NCI-H1417 (cell line): ENCODE measurements around the gene IDH1.
"Not testable (repeated sequence)": the region's sequence is repeated elsewhere in the genome, so short reads cannot be mapped to it uniquely, and the experiment has no call there.

Experiments used
- DNase-seq, 3 experiments: peaks; one replicate each; lab custom pipeline; 2025; lab: John Stamatoyannopoulos, UW

Gene IDH1

DNA sequence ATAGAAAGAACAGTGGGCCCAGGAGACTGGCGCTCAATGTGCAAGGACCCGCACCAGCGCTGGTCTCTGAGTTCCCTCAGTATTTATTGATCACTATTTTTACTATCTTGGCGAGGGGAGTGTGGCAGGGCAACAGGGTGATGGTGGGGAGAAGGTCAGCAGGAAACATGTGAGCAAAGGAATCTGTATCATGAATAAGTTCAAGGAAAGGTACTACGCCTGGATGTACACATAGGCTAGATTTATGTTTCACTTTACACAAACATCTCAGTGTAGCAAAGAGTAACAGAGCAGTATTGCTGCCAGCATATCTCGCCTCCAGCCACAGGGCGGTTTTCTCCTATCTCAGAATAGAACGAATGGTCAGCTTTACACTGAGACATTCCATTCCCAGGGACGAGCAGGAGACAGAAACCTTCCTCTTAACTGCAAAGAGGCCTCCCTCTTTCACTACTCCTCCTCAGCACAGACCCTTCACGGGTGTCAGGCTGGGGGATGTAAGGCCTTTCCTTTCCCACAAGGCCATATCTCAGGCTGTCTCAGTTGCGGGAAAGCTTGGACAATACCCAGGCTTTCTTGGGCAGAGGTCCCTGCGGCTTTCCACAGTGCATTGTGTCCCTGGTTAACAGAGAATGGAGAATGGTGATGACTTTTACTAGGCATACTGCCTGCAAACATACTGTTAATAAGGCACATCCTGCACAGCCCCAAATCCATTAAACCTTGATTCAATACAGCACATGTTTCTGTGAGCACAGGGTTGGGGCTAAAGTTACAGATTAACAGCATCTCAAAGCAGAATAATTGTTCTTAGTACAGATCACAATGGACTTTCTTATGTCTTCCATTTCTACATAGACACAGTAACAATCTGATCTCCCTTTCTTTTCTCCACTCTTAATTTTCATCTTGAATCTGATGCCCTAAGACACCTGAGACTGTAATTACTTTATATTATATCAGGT is 2.3 kb upstream of the IDH1 start:
- DNase-seq = not testable (repeated sequence)

DNA sequence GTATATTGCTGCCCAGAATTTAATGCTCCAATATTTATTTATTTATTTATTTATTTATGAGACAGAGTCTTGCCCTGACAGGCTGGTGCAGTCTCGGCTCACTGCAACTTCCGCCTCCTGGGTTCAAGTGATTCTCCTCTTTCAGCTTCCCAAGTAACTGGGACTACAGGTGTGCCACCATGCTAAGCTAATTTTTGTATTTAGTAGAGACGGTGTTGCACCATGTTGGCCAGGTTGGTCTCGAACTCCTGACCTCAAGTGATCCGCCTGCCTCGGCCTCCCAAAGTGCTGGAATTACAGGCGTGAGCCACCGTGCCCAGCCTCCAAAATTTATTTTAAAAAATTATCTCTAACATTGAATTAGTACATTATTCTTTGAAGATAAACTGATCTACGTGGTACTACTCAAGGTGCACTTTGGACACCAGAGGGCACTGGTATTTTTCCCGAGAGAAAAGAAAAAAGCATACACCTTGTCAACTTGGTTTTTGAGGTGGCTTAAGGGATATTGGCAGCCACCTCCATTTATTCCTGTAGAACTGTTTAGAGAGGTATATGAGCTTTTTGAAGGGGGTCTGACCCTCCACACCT is 1.4 kb upstream of the IDH1 start:
- DNase-seq = peak in 1 of 3 experiments; percentile 11

DNA sequence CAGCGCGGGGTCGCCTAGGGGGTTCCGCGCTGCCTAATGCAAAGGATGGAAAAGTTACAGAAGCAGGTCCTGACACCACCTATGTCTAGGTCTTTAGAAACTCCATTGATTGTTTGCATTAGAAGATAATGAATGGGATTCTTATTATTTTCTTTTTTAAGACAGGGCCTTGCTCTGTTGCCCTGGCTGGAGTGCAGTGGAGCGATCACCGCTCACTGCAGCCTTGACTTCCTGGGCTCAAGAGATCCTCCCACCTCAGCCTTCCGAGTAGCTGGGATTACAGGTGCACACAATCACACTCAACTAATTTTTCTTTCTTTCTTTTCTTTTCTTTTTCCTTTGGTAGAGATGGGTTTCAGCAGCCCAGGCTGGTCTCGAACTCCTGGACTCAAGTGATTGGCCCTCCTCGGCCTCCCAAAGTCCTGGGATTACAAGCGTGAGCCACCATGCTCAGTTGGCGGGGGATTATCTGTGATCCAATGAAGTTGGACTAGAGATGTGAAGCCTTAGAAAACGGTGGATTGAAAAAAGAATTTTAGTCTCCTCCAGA is 761 bp upstream of the IDH1 start:
- DNase-seq = no peak

DNA sequence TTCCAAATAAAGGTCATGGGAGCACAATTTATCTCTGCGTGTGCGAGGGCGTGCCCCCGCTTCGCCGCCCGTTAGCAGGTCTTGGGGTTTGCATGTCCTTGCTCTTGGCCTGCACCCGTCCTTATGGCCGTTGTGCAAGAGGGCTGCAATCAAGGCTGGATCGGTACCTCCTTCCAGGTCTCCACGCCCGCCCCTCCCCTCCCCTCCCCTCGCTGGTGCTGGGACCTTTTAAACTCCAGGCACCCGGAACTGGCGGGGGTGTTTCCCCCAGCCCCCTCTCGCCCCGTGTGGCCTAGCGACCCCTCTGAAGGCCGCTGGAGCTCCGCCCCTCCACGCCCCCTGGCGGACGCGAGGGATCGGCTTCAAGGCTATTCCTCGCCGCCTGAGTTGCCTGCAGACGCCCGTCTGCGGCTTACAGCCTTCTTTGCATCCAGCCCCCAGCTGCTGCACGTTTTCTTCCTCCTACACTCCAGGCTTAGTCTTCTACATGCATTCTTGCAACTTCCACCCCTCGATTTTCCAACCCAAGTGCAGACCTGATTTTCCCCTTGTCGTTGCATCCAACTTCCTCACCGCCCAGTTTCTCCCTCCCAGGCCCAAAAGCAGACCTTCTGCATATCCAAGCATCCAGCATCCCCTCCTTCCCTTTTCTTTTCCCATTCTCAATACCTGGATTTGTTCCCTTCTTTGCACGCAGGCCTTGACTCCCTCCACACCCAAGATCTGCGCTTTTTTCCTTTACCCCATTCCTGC is 577 bp downstream of the IDH1 start:
- peak; percentile 53 to 86 (median 81) for DNase-seq

DNA sequence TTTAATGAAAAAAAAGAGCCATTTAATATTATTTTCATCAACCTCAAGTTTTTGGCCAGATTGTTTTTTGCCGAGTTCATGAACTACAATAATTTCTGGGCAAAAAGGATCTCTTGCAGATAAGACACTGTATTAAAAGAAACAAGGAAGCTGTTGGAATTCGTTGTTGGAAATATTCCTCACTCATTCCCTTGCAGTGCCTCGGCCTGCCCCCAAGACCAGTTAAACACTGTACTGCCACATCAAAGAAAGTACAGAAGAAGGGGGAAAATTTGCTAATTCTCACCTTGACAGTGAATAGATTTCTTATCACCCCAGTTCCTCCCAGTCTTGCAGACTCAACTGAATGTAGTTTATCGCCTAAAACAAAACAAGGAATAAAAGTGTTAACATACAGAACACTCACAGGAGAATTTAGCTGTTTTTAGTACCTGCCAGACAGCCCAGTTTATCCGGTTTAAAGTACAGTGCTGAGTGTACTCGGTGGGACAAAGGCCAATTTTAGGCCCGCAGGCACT is 1.2 kb downstream of the IDH1 start:
- no peak for DNase-seq

DNA sequence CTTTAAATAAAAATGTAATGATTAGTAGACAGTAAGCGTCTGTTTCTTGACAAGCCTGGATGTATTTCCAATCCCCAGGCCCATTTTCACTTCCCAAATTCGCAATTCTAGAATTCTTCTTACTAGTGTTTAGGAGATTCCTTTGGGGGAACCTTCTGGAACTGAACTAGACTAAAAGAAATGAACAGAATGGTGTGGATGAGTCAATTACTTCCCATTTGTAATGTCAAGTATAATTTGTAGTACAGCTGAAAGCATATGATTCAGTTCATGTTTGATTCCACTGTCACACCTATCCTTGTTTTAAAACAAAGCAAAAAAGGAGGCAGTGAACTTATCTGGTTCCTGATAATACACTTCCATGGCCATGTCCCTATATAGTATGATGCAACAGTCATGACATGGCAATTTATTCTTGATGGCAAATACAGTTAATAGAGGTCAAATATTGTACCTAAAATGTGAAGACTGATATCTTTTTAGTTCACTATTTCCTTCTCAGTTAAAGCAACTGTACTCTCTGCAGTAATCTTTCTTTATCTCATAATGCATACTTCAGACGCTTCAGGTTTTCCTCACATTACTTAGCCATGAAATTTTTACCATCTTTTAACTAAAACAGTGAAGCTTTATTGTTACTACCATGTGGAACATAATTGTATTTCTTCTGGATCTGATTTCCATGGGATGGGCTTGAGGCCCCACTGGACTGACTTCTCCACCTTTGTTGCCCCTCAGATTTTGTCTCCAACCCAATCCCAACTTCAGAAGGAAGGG is 2.0 kb downstream of the IDH1 start:
- no peak for DNase-seq

DNA sequence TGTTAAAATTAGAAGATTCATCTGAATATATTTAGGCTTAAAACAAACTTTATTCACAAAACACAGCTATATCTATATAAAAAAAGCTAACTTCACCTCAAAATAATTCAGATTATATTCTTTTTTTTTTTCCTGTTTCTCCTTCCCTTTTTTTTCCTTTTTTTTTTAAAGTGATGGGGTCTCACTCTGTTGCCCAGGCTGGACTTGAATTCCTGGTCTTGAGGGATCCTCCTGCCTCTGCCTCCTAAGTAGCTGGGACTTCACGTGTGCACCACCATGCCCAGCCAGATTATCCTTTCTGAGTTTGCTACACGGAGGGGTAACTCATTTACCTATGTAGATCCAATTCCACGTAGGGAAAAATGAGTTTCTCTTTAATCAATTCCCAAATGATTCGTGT is 3.8 kb downstream of the IDH1 start:
- no peak for DNase-seq

DNA sequence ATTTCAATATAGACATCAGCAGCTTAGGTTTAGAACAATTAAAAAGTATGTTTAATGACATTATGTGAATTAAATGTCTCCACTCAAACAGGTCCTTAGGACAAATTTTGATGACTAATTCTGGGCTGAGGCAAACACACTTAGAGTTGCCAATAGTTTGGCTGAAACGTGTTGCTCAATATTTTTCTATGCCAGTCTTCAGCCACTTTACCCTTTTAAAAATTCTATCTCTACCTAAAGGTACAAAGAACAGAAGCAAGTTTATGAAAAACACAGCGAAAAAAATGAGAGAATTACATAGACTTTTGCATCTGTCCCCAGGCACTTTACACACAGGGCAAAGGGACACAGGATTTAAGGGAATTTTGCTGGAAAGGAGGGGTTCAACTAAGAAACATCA is 4.5 kb downstream of the IDH1 start:
- DNase-seq = no peak

DNA sequence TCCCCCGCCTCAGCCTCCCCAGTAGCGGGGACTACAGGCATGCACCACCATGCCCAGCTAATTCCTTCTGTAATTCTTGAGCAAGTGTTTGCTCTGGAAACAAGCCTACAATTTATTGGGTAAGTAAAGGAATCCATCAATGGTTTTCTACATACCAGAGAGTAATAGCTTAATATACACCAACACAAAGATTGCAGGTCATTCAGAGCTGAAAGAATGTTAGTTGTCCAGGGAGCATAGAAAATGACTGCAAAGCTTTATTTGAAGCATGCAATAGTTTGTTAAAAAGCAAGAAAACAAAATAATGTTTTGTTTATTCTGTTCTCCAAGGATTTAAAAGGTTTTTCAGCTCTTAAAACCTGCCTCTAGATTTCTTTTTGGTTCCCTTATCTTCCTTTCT is 5.6 kb downstream of the IDH1 start:
- no peak for DNase-seq

DNA sequence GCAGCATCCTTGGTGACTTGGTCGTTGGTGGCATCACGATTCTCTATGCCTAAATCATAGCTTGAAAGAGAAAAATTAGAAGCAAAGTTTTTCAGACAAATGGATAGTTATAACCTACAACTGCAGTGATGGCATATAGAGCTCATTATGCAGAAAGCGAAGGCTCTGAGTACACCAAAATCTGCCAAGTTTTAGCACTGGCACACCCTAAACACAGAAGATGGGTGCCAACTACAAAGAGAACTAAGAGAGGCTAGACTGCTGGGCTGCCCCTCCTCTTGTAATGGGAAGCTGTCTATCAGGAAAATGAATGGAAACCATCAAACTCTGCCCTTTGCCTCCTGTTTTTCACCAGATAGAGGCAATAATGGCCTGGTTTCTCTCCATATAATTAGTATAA is 6.3 kb downstream of the IDH1 start:
- DNase-seq = no peak

DNA sequence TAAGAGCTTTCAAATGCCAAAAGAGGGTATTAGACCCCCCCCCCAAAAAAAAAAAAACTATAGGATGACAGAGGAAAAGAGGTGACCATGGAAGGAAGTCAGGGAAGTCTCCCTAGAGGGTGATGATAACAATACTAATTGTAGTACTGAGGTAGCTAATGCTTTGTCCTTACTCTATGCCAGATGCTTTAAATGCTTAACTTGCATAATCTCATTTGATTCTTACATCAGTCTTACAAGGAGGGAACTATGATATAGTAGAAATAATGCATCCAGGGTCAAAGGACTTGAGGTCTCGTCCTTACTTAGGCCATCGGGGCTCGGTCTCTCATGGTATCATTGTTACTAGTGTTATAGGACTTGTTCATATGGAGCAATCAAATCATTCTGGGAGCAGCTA is 9.1 kb downstream of the IDH1 start:
- DNase-seq = no peak

DNA sequence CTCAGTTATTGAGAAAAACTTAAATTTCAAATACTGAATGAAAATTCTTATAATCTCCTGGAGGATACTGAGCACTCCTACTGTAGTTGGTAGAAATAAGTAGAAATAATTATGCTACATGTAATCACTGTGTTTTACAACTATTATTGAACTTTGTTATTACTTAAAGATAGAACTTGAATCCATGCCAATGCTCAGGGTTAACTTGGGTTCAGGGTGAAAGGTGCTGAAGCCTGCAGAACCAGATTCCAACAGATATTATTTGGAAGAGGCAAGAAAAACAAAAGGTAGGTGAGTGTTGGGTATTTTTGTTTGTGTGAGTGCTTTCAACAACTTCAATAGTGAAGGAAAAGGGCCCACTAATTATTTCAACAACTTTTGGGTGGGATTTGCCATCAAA is 10.4 kb downstream of the IDH1 start:
- no peak for DNase-seq

DNA sequence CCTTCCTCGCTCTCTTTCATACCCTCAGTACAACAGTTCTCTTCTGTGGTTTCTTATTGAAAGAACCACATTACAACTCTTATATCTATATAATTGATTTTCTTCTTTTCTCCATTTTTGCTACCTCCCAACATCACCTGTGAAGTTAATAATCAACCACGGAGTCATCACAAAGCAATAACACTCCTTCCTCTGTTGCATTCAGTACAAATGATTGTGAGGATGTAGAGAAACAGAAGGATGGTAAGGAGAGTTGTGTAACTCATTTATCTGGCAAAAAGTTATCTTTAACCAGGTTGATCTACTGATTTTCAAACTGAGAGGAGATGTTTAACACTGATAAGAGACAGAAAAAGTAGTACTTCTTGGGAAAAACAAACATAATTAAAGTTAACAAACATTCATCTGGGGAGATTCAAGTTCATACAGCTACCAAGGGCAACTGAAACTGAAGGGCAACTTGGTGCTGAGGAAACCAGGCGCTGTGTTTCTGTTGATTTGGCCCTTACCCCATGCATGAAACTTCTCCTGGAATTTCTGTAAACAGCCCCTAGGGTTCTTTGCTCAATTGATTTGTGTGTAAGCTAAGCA is 14.2 kb downstream of the IDH1 start:
- DNase-seq = no peak

DNA sequence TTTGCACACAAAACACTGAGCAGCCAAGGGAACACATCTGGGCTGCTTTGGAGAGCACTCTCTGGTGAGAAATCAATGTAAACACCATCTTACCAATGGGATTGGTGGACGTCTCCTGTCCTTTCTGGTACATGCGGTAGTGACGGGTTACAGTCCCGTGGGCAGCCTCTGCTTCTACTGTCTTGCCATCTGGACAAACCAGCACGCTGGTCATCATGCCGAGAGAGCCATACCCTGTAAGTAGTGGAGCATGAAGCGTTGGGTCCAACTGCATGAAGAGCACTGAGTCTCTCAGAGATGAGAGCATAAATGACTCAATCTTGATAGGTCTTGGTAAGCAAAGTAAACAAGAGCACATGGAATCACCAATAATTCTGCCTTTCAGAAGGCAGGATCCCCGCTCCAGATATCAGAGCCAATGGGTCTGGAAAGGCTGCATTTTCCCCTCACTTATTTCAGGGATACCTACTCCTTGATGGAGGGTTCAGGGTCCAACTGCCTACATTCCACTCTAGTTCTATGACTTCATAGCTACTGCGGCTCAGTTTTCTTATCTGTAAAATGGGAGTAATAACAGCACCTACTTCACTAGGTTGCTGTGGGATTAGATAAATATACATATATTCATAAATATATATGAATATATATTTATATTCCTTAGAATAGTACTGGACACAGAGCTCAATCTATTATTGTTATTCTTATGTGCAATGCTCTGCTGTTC is 14.9 kb downstream of the IDH1 start:
- no peak for DNase-seq

DNA sequence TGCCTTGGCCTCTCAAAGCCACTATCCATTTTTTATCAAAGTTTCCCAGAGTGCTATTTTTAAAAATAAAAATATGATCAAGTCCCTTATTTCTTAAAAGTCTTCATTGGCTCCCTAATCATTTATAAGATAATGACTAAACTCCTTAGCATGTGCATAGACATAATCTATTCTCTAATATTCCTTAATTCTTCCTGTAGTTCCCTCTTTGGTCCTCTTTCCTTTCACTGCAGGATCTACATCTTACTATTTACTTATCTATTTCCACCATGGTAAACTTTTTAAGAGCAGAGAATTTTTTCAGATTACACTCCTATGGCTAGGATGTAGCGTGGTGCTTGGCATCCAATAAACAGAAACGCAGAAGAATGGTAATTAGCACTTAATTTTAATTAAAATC is 19.0 kb downstream of the IDH1 start:
- DNase-seq = no peak

DNA sequence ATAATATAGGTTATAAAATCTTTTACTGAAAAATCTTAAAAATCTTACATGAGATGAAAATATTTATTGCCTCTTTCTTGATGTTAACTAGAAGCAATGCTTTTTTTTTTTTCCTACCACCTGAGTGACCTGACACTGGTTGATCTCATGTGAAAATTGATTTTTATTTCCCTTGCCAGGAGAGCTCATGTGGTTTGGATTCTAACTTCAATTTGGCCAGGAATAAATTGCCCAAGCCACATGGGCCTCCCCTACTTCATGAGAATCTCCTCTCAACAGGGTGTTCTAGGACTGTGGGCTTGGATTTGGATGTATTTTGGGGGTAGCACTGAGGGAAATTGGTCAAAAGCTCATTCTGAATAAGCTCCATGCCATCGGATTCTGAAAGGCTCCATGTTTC is 20.1 kb downstream of the IDH1 start:
- DNase-seq = no peak

DNA sequence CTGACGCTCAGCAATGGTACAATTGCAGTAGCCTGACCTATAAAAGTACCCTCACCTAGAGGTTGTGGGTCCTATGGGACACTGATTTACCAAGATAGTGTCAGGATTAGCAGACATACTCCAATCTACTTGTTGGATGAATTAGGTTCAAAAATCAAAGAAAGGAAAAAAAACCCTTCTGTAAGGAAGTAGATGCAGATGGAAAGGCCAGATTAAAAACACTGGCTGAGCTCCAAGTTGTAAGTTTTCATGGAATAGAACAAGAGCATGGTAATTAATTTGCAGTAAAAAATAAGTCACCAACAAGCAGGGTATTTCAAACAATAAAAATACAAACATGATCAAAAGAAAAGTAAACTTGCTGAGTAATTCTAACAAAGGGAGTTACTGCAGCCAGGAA is 26.4 kb downstream of the IDH1 start:
- no peak for DNase-seq

DNA sequence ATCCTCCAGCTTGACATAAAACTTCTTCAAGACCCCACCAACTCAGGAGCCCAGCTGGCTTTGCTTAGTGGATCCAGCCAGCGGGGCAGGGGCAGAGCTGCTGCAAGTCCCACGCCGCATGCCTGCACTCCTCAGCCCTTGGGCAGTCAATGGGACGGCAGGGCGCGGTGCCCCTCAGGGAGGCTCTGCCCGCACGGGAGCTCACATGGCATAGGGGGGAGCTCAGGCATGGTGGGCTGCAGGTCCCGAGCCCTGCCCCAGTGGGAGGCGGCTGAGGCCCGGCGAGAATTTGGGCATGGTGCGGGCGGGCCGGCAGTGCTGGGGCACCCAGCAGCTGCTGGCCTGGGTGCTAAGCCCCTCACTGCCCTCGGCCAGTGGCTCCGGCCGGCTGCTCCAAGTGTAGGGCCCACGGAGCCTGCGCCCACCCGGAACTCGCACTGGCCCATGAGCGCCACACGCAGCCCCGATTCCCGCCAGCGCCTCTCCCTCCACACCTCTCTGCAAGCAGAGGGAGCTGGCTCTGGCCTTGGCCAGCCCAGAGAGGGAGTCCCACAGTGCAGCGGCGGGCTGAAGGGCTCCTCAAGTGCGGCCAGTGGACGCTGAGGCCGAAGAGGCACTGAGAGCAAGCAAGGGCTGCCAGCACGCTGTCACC is 27.2 kb downstream of the IDH1 start:
- no peak for DNase-seq

DNA sequence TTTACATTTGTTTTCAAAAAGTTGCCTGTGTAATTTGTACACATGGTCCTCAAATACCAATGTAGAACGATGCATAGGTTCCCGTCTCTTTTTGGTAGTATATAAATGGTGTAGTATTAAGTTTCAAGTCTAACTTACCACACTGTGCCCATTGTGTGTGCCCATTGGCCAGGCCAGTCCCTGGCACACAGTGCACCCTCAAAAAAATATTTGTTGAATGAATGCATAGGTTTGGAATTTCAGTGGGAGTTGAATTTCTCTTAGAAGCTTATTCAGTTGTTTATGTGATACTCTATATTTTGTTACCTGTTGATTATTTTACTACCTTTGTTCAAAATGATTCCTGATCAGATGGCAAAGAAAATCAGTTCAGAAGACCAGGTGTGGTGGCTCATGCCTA is 30.1 kb downstream of the IDH1 start:
- no peak for DNase-seq

DNA sequence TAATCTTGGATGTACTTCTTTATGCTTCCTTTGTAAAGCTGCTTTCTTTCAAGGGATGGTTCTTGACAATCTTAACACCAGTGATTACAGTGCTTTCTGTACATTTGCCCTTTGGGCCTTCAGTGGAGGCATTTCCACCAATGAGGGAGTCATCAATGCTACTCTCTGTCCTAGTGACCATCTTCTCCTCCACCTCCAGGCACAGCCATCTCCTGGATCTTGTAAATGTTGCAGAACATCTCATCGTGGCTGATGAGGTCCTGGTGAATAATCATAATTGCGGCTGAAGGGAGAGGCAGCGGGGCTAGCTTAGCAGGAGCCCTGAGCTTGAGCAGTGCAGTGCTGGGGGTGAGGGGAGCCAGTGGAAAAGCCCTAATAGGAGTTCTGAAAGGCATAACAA is 32.5 kb downstream of the IDH1 start:
- no peak for DNase-seq
